ACC112 (cell line): Measurements from ENCODE around the gene MAPK6.

Source experiments
- H2AFZ ChIP-seq: fragments of 200-600 bp; sonication (generic); one replicate; pipeline ENCODE4 v1.6.0; 2017; ENCODE audit warnings: antibody characterized with exemption, low read length; ENCODE audit not compliant: unreplicated experiment
- H3K27ac ChIP-seq: fragments of 200-600 bp; sonication (generic); 2 replicates; pipeline ENCODE4 v1.5.1; 2014; ENCODE audit warnings: low read depth, mild to moderate bottlenecking, antibody characterized with exemption, low read length, moderate library complexity
- H3K27me3 ChIP-seq: fragments of 200-600 bp; sonication (generic); 2 replicates; pipeline ENCODE4 v1.6.1; 2014; ENCODE audit warnings: mild to moderate bottlenecking, antibody characterized with exemption, low read length, moderate library complexity, mixed read lengths; ENCODE audit not compliant: insufficient read depth
- H3K36me3 ChIP-seq: fragments of 200-600 bp; sonication (generic); 2 replicates; pipeline ENCODE4 v1.6.1; 2016; ENCODE audit warnings: mild to moderate bottlenecking, antibody characterized with exemption, low read length, moderate library complexity, mixed read lengths; ENCODE audit not compliant: insufficient read depth
- H3K4me1 ChIP-seq: fragments of 200-600 bp; sonication (generic); one replicate; pipeline ENCODE4 v1.6.1; 2016; ENCODE audit warnings: low read length, mixed read lengths; ENCODE audit not compliant: insufficient read depth, unreplicated experiment, control insufficient read depth
- H3K4me3 ChIP-seq: fragments of 200-600 bp; sonication (generic); 2 replicates; pipeline ENCODE4 v1.5.1; 2014; ENCODE audit warnings: mild to moderate bottlenecking, low read depth, low read length
- H3K79me2 ChIP-seq: fragments of 200-600 bp; sonication (generic); one replicate; pipeline ENCODE4 v1.6.0; 2016; ENCODE audit warnings: low read length; ENCODE audit not compliant: control insufficient read depth, unreplicated experiment, insufficient read depth

Gene MAPK6

DNA sequence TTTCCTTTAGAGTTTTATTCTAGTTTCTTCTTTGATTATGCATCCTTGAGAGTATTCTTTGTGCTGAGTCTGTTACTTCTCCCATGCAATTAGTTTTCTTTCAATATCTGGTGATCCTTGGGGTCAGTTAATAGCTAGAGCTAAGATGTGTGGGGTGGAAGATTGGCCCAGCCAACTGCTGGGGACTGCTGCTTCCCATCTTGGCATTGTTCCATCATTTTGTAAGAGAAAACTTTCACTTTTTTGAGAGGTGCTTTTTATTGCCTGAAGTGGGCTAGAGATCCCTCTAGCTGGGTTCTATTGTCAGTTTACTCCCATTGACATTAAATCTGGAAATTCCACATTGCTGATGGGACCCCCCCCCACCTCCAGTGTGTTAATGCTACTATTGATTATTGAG is 78.2 kb downstream of the MAPK6 start:
- Histone ChIP-seq H3K4me1 (peaks cover 44% of the 10 kb centered on the region), H3K79me2 (no peaks in the 10 kb centered on the region), H3K4me3 (peak overlapping the region; percentile 7; the same call in 1 of the 2 replicates), H3K27ac (peak overlapping the region; percentile 97), H2AFZ (peak overlapping the region; percentile 2), H3K36me3 (no peaks in the 10 kb centered on the region), H3K27me3 (no peaks in the 10 kb centered on the region)

GRCh38 chr15:52098323-52098722 is 79.3 kb downstream of the MAPK6 start:
- no peak overlapping the region for H3K4me3 ChIP-seq

GRCh38 chr15:52099651-52100272 is 80.7 kb downstream of the MAPK6 start:
- Histone ChIP-seq H3K27ac (no peak overlapping the region; the same call in 1 of the 2 replicates), H3K4me1 (peaks cover 45% of the 10 kb centered on the region), H2AFZ (no peak overlapping the region), H3K79me2 (no peaks in the 10 kb centered on the region), H3K4me3 (no peak overlapping the region), H3K36me3 (no peaks in the 10 kb centered on the region), H3K27me3 (no peaks in the 10 kb centered on the region)

More at GRCh38 chr15:52098323-52098722, 79.3 kb downstream of the MAPK6 start:
- H2AFZ ChIP-seq: no peak overlapping the region
- H3K36me3 ChIP-seq: no peaks in the 10 kb centered on the region
- peak overlapping the region; percentile 97 for H3K27ac ChIP-seq
- no peaks in the 10 kb centered on the region for H3K79me2 ChIP-seq
- H3K27me3 ChIP-seq: no peaks in the 10 kb centered on the region
- H3K4me1 ChIP-seq: peaks cover 43% of the 10 kb centered on the region

DNA sequence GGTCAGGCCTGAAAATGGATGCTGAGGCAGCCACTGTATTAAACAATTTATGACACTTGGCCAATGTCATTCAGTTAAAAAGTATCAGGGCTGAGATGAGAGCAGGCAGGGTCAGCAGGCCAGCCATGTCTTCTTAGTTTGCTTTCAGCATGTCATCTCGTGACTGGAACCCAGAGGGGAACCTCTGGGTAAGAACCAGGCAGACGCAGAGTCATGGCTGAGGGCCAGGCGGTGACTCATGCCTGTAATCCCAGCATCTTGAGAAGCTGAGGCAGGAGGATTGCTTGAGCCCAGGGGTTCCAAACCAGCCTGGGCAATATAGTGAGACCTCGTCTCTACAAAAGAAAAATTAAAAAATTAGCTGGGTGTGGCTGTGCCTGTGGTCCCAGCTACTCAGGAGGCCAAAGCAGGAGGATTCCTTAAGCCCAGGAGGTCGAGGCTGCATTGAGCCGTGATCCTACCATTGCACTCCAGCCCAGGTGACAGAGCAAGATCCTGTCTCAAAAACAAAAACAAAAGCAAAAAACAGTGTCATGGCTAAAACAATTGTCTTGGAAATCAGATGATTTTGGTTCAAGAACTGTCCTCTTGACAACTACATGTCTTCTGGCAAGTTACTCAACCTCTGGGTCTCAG is 81.9 kb downstream of the MAPK6 start:
- Histone ChIP-seq H3K4me3 (no peak overlapping the region), H3K27me3 (no peaks in the 10 kb centered on the region), H3K27ac (no peak overlapping the region), H3K36me3 (no peaks in the 10 kb centered on the region), H2AFZ (no peak overlapping the region), H3K79me2 (no peaks in the 10 kb centered on the region), H3K4me1 (peaks cover 36% of the 10 kb centered on the region)

GRCh38 chr15:52101542-52102323 is 82.7 kb downstream of the MAPK6 start:
- no peaks in the 10 kb centered on the region for H3K36me3 ChIP-seq
- H2AFZ ChIP-seq: no peak overlapping the region
- no peaks in the 10 kb centered on the region for H3K79me2 ChIP-seq
- peaks cover 34% of the 10 kb centered on the region for H3K4me1 ChIP-seq
- no peak overlapping the region; the same call in 1 of the 2 replicates for H3K27ac ChIP-seq
- H3K4me3 ChIP-seq: no peak overlapping the region
- H3K27me3 ChIP-seq: no peaks in the 10 kb centered on the region

DNA sequence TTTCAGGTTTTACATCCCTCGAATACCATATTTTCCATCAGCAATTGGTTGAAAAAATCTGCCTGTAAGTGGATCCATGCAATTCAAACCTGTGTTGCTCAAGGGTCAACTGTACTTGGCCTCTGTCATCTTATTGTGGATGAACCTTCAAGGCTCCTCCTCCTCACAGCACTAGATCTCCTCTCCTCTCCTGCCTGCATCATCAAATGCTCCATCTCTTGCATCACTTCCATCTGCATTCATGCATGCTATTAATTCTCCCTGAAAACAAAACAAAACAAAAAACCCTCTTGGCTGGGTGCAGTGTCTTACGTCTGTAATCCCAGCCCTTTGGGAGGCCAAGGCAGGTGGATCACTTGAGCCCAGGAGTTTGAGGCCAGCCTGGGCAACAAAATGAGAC is 83.4 kb downstream of the MAPK6 start:
- H3K4me1 ChIP-seq: peaks cover 29% of the 10 kb centered on the region
- no peak overlapping the region for H2AFZ ChIP-seq
- no peak overlapping the region; the same call in 1 of the 2 replicates for H3K27ac ChIP-seq
- H3K4me3 ChIP-seq: no peak overlapping the region
- H3K36me3 ChIP-seq: no peaks in the 10 kb centered on the region
- H3K27me3 ChIP-seq: no peaks in the 10 kb centered on the region
- H3K79me2 ChIP-seq: no peaks in the 10 kb centered on the region

- Histone ChIP-seq H3K79me2 (no peaks in the 10 kb centered on the region), H3K36me3 (no peaks in the 10 kb centered on the region), H3K27me3 (no peaks in the 10 kb centered on the region), H3K4me3 (peak overlapping the region; percentile 65), H3K27ac (no peak overlapping the region; the same call in 1 of the 2 replicates), H2AFZ (peak overlapping the region; percentile 49), H3K4me1 (peaks cover 20% of the 10 kb centered on the region)
These were observed 84.5 kb downstream of the MAPK6 start for GRCh38 chr15:52103217-52104207.

GRCh38 chr15:52104532-52105004 is 85.5 kb downstream of the MAPK6 start:
- Histone ChIP-seq H3K27me3 (no peaks in the 10 kb centered on the region), H3K36me3 (no peaks in the 10 kb centered on the region), H3K4me1 (peaks cover 20% of the 10 kb centered on the region), H3K79me2 (no peaks in the 10 kb centered on the region), H3K4me3 (no peak overlapping the region), H3K27ac (no peak overlapping the region), H2AFZ (no peak overlapping the region)

DNA sequence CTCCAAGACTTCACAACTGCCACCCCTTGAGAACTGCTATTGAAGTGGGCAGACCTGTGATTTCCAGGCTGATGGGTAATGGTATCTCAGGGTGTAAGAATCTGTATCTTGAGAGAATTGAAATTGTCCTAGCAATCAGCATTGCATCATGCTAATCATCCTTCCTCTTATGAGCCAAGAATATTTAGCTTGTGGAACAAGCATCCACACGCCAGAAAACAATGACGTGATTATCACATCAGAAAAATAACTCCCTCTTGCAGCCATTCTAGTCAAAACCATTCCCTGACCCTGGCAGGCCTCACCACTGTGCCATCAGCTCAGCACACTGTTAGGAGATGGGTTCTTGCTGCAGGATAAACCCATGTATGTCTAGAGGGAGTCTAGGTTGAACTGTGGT is 86.8 kb downstream of the MAPK6 start:
- peaks cover 20% of the 10 kb centered on the region for H3K4me1 ChIP-seq
- no peak overlapping the region for H3K4me3 ChIP-seq
- no peak overlapping the region for H2AFZ ChIP-seq
- no peaks in the 10 kb centered on the region for H3K36me3 ChIP-seq
- no peaks in the 10 kb centered on the region for H3K27me3 ChIP-seq
- H3K27ac ChIP-seq: no peak overlapping the region
- H3K79me2 ChIP-seq: no peaks in the 10 kb centered on the region

- no peaks in the 10 kb centered on the region for H3K36me3 ChIP-seq
- H3K27ac ChIP-seq: no peak overlapping the region
- H3K4me3 ChIP-seq: no peak overlapping the region
- H3K27me3 ChIP-seq: no peaks in the 10 kb centered on the region
- H3K4me1 ChIP-seq: peaks cover 20% of the 10 kb centered on the region
- H2AFZ ChIP-seq: no peak overlapping the region
- H3K79me2 ChIP-seq: no peaks in the 10 kb centered on the region
These were observed 87.6 kb downstream of the MAPK6 start for GRCh38 chr15:52106641-52107040.
